Iris pigment epithelial cell (primary cell): ENCODE results near the gene CNGB1.

Experiments used
- DNase-seq: peaks from one replicate; pipeline ENCODE4 v3.0.0-alpha.2; 2011; ENCODE audit warnings: low read depth

The CNGB1 gene

DNA sequence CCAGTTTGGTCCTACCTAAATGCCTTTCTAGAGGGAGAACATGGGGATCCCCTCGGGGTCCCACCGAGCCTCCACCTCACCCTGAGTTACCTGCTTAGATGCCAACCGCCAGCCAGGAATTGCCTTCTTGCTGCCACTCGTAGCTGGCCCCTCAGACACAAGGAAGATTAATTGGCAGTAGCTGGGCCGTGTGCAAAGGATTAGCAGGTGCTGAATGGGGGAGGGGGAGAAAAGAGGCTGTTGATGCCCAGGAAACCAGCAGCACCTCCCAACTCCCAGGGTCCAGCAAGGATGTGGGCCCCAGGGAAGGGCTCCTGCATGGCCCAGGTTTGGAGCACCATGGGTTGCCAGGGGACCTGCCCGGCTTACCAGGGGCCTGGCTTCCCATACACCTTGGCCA, at the start of gene CNGB1:
TSS of gene CNGB1 (minus strand) at position 159 of the 400 bp plus-strand sequence. CDS start 3,842 bp downstream, outside the sequence.
- no peak for DNase-seq

DNA sequence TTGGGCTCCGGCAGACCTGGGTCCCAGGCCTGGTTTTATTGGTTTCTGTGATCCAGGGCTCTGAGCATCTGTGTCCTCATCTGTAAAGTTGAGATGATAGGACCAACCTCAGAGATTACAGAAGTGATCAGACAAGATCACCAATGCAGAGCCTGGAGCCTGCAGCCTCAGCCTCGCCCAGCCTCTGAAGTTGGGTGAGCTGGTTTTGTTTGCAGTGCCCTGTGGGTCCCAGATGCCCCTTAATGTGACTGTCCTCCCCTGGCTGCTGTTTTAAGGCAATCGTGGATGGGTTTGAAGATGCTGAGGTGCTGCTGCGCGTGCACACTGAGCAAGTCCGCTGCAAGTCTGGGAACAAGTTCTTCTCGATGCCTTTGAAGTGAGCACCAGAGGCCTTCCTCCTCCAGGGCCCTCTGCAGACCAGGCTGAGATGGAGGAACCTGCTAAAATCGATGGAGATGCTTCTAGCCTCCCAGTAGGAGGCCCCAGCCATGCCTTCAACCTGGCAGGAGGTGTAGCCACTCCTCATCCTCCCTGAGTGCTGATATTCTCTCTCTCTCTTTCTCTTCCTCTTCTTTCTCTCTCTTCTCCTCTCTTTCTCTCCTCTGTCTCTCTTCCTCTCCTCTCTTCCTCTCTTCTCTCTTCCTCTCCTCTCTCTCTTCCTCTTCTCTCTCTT, 49.1 kb upstream of the CNGB1 start:
- no peak for DNase-seq

DNA sequence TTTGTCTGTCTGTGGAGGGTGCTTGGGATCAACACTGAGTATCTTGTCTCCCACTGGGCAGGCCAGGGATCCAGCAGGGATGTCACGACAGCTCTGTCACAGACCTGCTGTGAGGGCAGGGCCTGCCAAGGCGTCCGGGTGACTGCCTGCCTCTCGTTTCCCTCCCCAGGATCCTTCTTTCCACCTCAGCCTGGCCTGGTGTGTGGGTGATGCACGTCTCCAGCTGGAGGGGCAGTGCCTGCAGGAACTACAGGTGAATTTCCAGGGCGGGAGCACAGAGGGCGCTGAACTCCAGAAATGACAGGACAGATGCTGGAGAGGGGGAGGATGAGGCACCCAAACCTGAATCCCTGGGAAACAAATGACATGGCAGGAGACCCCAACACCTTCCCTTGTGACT, 47.9 kb upstream of the CNGB1 start:
- no peak for DNase-seq

- no peak for DNase-seq
Observed at GRCh38 chr16:58016840-58017446, 46.0 kb upstream of the CNGB1 start.

GRCh38 chr16:58013201-58013956, 42.5 kb upstream of the CNGB1 start:
- DNase-seq = no peak

DNA sequence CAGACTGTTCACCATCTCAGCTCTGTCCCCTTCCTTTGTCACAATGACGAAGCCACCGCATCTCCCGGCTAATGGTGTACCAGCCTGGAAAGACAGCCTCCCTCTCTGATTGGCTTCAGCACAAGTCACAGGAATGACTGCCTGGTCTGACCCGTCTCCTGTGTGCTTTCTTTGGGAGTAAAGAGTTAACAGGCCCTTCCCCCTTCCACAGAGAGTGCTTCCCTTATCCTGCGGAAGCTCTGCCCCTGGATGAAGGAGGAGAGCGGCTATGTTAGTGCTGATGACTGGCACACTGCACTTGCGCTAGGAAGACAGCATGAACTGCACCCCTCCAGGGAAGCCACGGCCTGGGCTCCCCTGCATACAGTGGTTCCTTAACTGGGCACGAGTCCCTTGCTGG, 41.6 kb upstream of the CNGB1 start:
- no peak for DNase-seq

GRCh38 chr16:58011652-58012051, 40.7 kb upstream of the CNGB1 start:
- peak; percentile 78 for DNase-seq

- no peak for DNase-seq
Observed at GRCh38 chr16:58010886-58011285, 40.0 kb upstream of the CNGB1 start.

- DNase-seq = no peak
Observed at GRCh38 chr16:58009856-58010416, 39.0 kb upstream of the CNGB1 start.

- DNase-seq = peak; percentile 54
Observed at GRCh38 chr16:58004736-58005135, 33.8 kb upstream of the CNGB1 start.

- no peak for DNase-seq
Observed at GRCh38 chr16:58002936-58003335, 32.0 kb upstream of the CNGB1 start.

DNA sequence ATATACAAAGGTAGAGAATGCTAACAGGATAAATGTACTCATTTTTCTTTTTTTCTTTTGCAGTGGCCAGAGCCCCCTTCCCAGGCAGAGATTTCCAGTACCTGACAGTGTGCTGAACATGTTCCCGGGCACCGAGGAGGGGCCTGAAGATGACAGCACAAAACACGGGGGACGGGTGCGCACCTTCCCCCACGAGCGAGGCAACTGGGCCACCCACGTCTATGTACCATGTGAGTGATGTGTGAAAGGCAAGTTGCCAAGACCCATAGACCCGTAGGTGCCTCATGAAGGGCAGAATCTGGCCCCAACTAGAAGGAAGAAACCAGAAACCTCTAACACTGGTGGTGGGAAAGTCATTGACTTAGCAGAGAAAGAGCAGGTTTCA, 31.5 kb upstream of the CNGB1 start:
- DNase-seq = no peak

- DNase-seq = no peak
Observed at GRCh38 chr16:58001781-58002415, 31.0 kb upstream of the CNGB1 start.

DNA sequence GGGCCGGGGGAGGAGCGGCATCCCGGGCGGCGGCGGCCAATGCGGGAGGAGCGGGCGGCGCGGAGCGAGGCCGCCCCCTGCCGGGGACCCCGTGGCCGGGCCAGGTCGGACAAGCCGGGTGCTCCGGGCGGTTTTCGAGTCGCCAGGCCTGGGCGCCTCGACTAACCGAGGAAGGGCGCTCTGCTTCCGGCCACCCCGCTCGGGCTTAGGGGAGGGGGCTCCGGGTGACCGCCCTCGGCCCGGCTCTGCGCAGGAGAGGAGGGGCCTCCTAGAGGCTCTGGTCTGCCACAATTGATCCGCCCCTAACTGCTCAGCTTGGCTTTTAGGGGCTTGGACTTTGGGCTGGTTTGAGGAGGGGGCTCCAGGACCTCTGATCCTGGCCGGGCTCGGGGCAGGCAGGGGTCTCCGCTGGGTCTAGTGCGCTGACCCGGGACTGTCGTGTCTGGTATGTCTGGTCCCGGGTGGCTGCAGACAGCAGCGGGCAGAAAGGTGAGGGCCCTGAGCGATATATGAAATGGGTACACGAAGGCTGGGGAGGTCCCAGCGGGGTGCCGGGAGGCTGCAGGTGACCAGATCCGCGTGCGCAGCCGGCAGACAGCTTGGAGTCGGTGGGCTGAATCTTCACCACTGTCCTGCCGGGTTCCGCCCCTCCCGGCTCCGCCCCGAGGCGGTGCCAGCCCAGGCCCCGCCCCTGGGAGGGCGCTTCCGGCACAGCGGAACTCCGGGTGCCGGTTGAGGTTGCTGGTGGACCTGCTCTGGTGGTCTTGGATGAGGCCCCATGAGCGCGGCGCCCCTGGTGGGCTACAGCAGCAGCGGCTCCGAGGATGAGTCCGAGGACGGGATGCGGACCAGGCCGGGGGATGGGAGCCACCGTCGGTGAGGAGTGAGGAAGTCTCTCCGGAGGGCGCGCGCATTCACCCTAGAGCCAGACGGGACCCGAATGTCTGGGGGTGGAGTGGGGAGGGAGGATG, 30.1 kb upstream of the CNGB1 start, which contains the start of gene USB1:
TSS of gene USB1 (plus strand) at position 702 of the 971 bp plus-strand sequence. CDS start at position 779, 77 bp downstream.
- peak; percentile 83 for DNase-seq

DNA sequence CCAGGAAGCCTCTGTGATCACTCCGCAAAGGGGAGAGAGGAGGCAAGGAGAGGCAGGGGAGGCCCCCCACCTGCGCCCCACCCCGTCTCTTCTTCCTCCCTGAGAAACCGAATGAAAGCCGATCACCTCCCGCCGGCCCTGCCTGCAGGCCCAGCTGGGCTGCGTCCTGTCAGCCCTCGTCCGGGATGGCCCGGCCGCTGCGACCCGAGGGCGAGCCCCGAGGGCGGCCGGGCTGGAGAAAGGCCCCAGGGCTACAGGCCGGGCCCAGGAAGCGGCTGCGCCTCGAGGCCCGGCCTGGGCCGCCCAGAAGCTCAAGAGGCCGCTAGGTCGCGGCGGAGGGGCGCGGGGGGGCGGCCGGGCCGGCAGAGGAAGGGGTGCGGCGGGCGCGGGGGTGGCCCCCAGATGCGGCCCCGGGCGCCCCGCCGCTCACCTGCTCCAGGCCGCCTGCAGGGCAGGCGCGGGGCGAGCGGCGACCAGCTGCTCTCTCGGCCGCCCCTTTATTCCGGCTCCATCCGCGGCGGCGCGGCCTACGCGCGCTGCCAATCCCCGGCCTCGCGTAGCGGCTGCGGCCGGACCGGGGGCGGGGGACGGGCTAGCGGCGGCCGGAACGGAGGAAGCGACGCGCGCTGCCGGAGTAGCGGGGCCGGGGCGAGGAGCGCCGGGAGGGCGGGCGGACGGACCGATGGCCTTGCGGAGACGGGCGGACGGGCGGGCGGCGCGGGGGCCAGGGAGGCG, 29.2 kb upstream of the CNGB1 start, which contains the start of gene ZNF319:
TSS of gene ZNF319 (minus strand) at position 702 of the 735 bp plus-strand sequence. CDS start 2,407 bp downstream, outside the sequence.
- DNase-seq = peak; percentile 20

- DNase-seq = peak; percentile 43
Observed at GRCh38 chr16:57999366-57999970, 28.5 kb upstream of the CNGB1 start.

DNA sequence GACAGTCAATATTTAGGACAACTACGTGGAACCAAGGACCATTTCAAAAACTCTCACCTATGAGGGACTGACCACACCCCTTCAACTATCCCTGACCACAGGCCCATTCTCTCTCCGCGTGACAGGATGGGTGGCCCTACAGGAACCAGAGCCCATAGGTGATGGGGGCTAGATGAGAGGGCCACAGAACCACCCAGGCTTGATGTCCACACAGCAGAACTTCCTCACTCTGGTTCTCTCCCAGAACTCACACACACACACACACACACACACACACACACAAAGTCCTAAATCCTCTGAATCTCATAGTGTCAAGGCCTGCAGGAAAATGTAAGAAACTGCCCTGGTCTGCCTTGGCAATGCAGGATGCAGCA, 28.1 kb upstream of the CNGB1 start:
- DNase-seq = no peak

GRCh38 chr16:57998486-57998885, 27.6 kb upstream of the CNGB1 start:
- DNase-seq = peak; percentile 78

DNA sequence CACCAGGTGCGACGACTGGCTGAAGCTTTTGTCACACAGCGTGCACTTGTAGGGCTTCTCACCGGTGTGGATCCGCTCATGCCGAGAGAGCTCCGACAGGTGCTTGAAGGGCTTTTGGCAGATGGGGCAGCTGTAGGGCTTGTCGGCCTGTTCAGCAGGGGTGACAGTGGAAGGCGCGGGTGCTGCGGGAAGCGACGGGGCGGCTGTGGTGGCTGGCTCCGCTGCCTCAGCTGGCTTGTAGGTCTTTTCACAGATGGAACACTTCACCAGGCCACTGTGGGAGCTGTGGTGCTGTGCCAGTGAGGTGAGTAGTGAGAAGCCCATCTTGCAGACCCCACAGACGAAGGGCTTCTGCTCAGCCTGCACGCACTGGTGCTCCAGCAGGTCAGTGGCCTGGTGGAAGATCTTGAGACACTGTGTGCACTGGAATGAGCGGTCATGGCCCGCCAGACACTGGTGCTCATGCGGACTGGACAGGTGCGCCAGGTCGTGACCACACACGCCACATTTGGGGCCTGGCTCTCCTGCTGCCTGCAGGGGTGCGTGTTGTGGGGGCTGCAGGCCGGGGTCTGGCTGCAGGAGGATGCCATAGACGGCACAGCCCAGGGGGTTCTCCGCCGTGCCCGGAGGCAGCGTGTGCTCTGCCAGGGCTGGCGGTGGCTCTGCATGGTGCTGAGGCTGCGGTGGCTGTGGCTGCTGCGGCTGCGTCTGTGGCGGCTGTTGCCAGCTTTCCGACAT, 26.8 kb upstream of the CNGB1 start:
- no peak for DNase-seq
